B cell (primary cell): Measurements from ENCODE around the gene ARHGAP4. TPM values are rescaled to one million over a fixed set of nuclear protein-coding genes. Genes with fewer than 3 reads are reported as not detected.

Experiments
- ATAC-seq: fragments of 200-7000 bp; cut with Tn5 transposase; one replicate; pipeline ENCODE4 v1.10.0; 2021; ENCODE audit warnings: low read depth, mild to moderate bottlenecking, moderate number of reproducible peaks, moderate library complexity
- CTCF ChIA-PET: fragments of 350-600 bp; sonication (Branson Sonifier 250); formaldehyde crosslinking; loops from one replicate; lab custom pipeline; 2021; ENCODE audit warnings: antibody characterized with exemption, inconsistent platforms; lab: Charles Lee
- POLR2A ChIA-PET: fragments of 350-600 bp; sonication (Branson Sonifier 250); formaldehyde crosslinking; loops from one replicate; lab custom pipeline; 2021; ENCODE audit warnings: antibody characterized with exemption; lab: Charles Lee
- DNase-seq: peaks from one replicate; pipeline ENCODE4 v3.0.0; 2013
- H2AFZ ChIP-seq: 2 replicates; pipeline ENCODE4 v1.6.1; 2012; ENCODE audit warnings: mild to moderate bottlenecking, low read depth, low read length; ENCODE audit not compliant: insufficient read depth, poor library complexity, severe bottlenecking
- H3K27ac ChIP-seq, 2 donors: 1 replicate in 1 of 2; 2 replicates in 1 of 2; pipeline ENCODE4 v1.5.1; 2012 to 2013; ENCODE audit warnings: low read length in 2 of 2, mild to moderate bottlenecking in 2 of 2, moderate library complexity in 1 of 2
- H3K27me3 ChIP-seq, 4 experiments: fragments of 200-600 bp in 1 of 4; sonication (generic) in 1 of 4; replicated peaks in 1 of 4; 1 replicate in 2 of 4; 2 replicates in 2 of 4; pipeline versions ENCODE4 v1.6.1 to v1.7.0; 2013 to 2016; ENCODE audit warnings: low read length in 3 of 4, mild to moderate bottlenecking in 2 of 4, mixed read lengths in 1 of 4, moderate library complexity in 1 of 4; ENCODE audit not compliant: insufficient read depth in 4 of 4, control insufficient read depth in 3 of 4; ENCODE audit errors: control extremely low read depth in 1 of 4
- H3K36me3 ChIP-seq, 2 experiments: replicated peaks in 1 of 2; 1 replicate in 1 of 2; 2 replicates in 1 of 2; pipeline versions ENCODE4 v1.6.1 to v1.7.1; 2013; ENCODE audit warnings: low read length in 1 of 2; ENCODE audit not compliant: insufficient read depth in 2 of 2, control insufficient read depth in 1 of 2; ENCODE audit errors: control extremely low read depth in 1 of 2, extremely low read depth in 1 of 2
- H3K4me1 ChIP-seq, 2 donors: fragments of 200-600 bp in 1 of 2; sonication (generic) in 1 of 2; 1 replicate in 1 of 2; 2 replicates in 1 of 2; pipeline versions ENCODE4 v1.5.1 to v1.6.1; 2013 to 2017; ENCODE audit warnings: low read length in 2 of 2; ENCODE audit not compliant: control insufficient read depth in 2 of 2, insufficient read depth in 2 of 2
- H3K4me2 ChIP-seq: replicated peaks from 2 replicates; pipeline ENCODE3; 2012; ENCODE audit warnings: mild to moderate bottlenecking, low read depth, low read length; ENCODE audit not compliant: poor library complexity, severe bottlenecking
- H3K4me3 ChIP-seq, 5 experiments: fragments of 200-600 bp in 1 of 5; sonication (generic) in 1 of 5; 1 replicate in 3 of 5; 2 replicates in 2 of 5; pipeline versions ENCODE4 v1.5.1 to v1.7.0; 2011 to 2016; ENCODE audit warnings: low read length in 4 of 5, mild to moderate bottlenecking in 4 of 5, low read depth in 2 of 5, control low read depth in 1 of 5, moderate library complexity in 1 of 5; ENCODE audit not compliant: insufficient read depth in 1 of 5; ENCODE audit errors: control extremely low read depth in 1 of 5, extremely low read depth in 1 of 5
- H3K79me2 ChIP-seq: fragments of 200-600 bp; sonication (generic); one replicate; pipeline ENCODE4 v1.6.0; 2016; ENCODE audit warnings: low read length; ENCODE audit not compliant: control insufficient read depth, insufficient read depth
- H3K9ac ChIP-seq: fragments of 200-600 bp; sonication (generic); 2 replicates; pipeline ENCODE4 v1.6.1; 2017; ENCODE audit warnings: mild to moderate bottlenecking, low read length, moderate library complexity
- H3K9me3 ChIP-seq, 3 donors: one replicate each; pipeline versions ENCODE4 v1.6.1 to v1.7.1; 2013; ENCODE audit warnings: low read length in 2 of 3; ENCODE audit not compliant: control insufficient read depth in 2 of 3, insufficient read depth in 1 of 3; ENCODE audit errors: control extremely low read depth in 1 of 3
- H4K20me1 ChIP-seq: 2 replicates; pipeline ENCODE4 v1.6.0; 2012; ENCODE audit warnings: mild to moderate bottlenecking, low read length; ENCODE audit not compliant: insufficient read depth, control insufficient read depth, poor library complexity, severe bottlenecking
- H3K27ac Mint-ChIP-seq: one replicate; pipeline ENCODE4 v1.8.0; 2021; ENCODE audit warnings: mixed read lengths
- H3K27me3 Mint-ChIP-seq: one replicate; pipeline ENCODE4 v1.8.0; 2021; ENCODE audit warnings: mixed read lengths
- H3K4me1 Mint-ChIP-seq: one replicate; pipeline ENCODE4 v1.8.0; 2021; ENCODE audit warnings: mixed read lengths
- H3K4me3 Mint-ChIP-seq: one replicate; pipeline ENCODE4 v1.8.0; 2021; ENCODE audit warnings: mixed read lengths
- H3K9me3 Mint-ChIP-seq: one replicate; pipeline ENCODE4 v1.8.0; 2022; ENCODE audit warnings: mixed read lengths; ENCODE audit not compliant: insufficient read depth
- EZH2 ChIP-seq: IDR thresholded peaks from 2 replicates; pipeline ENCODE4 v1.6.1; 2012; ENCODE audit warnings: borderline replicate concordance, low read depth, mild to moderate bottlenecking, moderate library complexity, low read length; ENCODE audit not compliant: insufficient read depth, poor library complexity, severe bottlenecking
- WGBS: methylation state at CpG from one replicate; pipeline ENCODE4 v1.1.5; 2013; ENCODE audit warnings: missing lambda C conversion rate; ENCODE audit not compliant: insufficient coverage; 5-methylcytosine and 5-hydroxymethylcytosine counted together
- intact Hi-C: fragments of 100-400 bp; cut with micrococcal nuclease; formaldehyde crosslinking; loops from one replicate; pipeline ENCODE4 v1.10.0; 2022
- polyA plus RNA-seq: library from polyadenylated mRNA; depleted of rRNA; stranded (reverse); fragments of >200 nt; gene quantifications from 2 replicates; pipeline ENCODE4 v1.2.3, GENCODE V29; 2012
- total RNA-seq, 2 donors: library from RNA; stranded (reverse); fragments of 120-200 nt in 1 of 2; gene quantifications; 1 replicate in 1 of 2; 2 replicates in 1 of 2; pipeline versions ENCODE4 v1.2.3 to v1.2.4, GENCODE V29; 2013 to 2022
- TF ChIP-seq, protein P1 (sequence below): fragments of 200-600 bp; IDR thresholded peaks from one replicate; pipeline ENCODE4 v1.8.0; 2022; ENCODE audit warnings: antibody characterized with exemption, mild to moderate bottlenecking

The ARHGAP4 gene
- total and polyA plus RNA-seq, 2 donors (not counting 1 experiment from before 2014, with no cell fraction given), result 242 to 711 TPM

- peaks cover 41% of the 10 kb centered on the region for H4K20me1 ChIP-seq
- no peak overlapping the region for H3K27ac ChIP-seq
- no peaks in the 10 kb centered on the region for H3K79me2 ChIP-seq
- WGBS, result over 99% methylated on average over 14 of the region's 22 CpGs
- ATAC-seq (no peak), DNase-seq (no peak)
- no peak overlapping the region for H3K27ac Mint-ChIP-seq
- no peaks in the 10 kb centered on the region for H3K27me3 Mint-ChIP-seq
- H3K9me3 Mint-ChIP-seq, result no peaks in the 10 kb centered on the region
- no peak overlapping the region for H3K4me3 ChIP-seq
- TF ChIP-seq, protein P1, sequence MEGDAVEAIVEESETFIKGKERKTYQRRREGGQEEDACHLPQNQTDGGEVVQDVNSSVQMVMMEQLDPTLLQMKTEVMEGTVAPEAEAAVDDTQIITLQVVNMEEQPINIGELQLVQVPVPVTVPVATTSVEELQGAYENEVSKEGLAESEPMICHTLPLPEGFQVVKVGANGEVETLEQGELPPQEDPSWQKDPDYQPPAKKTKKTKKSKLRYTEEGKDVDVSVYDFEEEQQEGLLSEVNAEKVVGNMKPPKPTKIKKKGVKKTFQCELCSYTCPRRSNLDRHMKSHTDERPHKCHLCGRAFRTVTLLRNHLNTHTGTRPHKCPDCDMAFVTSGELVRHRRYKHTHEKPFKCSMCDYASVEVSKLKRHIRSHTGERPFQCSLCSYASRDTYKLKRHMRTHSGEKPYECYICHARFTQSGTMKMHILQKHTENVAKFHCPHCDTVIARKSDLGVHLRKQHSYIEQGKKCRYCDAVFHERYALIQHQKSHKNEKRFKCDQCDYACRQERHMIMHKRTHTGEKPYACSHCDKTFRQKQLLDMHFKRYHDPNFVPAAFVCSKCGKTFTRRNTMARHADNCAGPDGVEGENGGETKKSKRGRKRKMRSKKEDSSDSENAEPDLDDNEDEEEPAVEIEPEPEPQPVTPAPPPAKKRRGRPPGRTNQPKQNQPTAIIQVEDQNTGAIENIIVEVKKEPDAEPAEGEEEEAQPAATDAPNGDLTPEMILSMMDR, result no peak
- no peak for TF ChIP-seq EZH2
- H2AFZ ChIP-seq, result no peak overlapping the region
- H3K4me1 ChIP-seq, result no peaks in the 10 kb centered on the region
- intact Hi-C loops, result no loop called here
- no peak overlapping the region for H3K4me3 Mint-ChIP-seq
- peaks cover 5% of the 10 kb centered on the region for H3K4me1 Mint-ChIP-seq
- ChIA-PET CTCF (interaction anchor here (1.5 kb wide), 1 partner anchor 14 kb away, joined by 5 read pairs; no protein-coding TSS in a partner anchor), POLR2A (interaction anchor here (0.6 to 0.7 kb wide), 2 partner anchors 7 to 132 kb away, joined by 4 to 5 read pairs; no protein-coding TSS in a partner anchor)
- H3K9me3 ChIP-seq, result no peaks in the 10 kb centered on the region
- H3K36me3 ChIP-seq, result peaks cover 0 to 43% of the 10 kb centered on the region in 2 experiments
- H3K4me2 ChIP-seq, result no peak overlapping the region
- H3K27me3 ChIP-seq, result no peaks in the 10 kb centered on the region
- H3K9ac ChIP-seq, result no peak overlapping the region
These were observed 15.6 kb downstream of the ARHGAP4 start for GRCh38 chrX:153910446-153910845.

GRCh38 chrX:153909980-153910360 lies 16.1 kb downstream of the ARHGAP4 start:
- ChIA-PET CTCF (interaction anchor here (1.5 kb wide), 1 partner anchor 15 kb away, joined by 5 read pairs; no protein-coding TSS in a partner anchor), POLR2A (no interaction called here)
- Mint-ChIP-seq H3K4me3 (no peak overlapping the region), H3K27me3 (no peaks in the 10 kb centered on the region), H3K4me1 (peaks cover 6% of the 10 kb centered on the region), H3K9me3 (no peaks in the 10 kb centered on the region), H3K27ac (no peak overlapping the region)
- peaks cover 41% of the 10 kb centered on the region for H4K20me1 ChIP-seq
- peaks cover under 1% of the 10 kb centered on the region in 2 donors for H3K4me1 ChIP-seq
- intact Hi-C loops, result no loop called here
- no peaks in the 10 kb centered on the region for H3K79me2 ChIP-seq
- H3K4me2 ChIP-seq, result no peak overlapping the region
- no peaks in the 10 kb centered on the region for H3K27me3 ChIP-seq
- DNase-seq, result no peak
- 98% methylated on average over 15 of the region's 25 CpGs for whole genome bisulfite sequencing
- ATAC-seq, result no peak
- no peak overlapping the region for H3K9ac ChIP-seq
- H3K27ac ChIP-seq, result no peak overlapping the region
- no peak overlapping the region for H3K4me3 ChIP-seq
- H3K36me3 ChIP-seq, result peaks cover 0 to 43% of the 10 kb centered on the region in 2 experiments
- no peaks in the 10 kb centered on the region for H3K9me3 ChIP-seq
- no peak overlapping the region for H2AFZ ChIP-seq
- no peak for TF ChIP-seq EZH2
- TF ChIP-seq, protein P1, result no peak
